Ishikawa (cell line): ENCODE measurements around the gene AQR.

ENCODE experiments used
- CEBPB ChIP-seq: IDR thresholded peaks from 2 replicates; pipeline ENCODE4 v1.6.1; 2012
- CREB1 ChIP-seq: IDR thresholded peaks from 2 replicates; pipeline ENCODE4 v1.6.1; 2012; ENCODE audit warnings: low read depth
- EGR1 ChIP-seq: IDR thresholded peaks from 2 replicates; pipeline ENCODE4 v1.6.1; 2012
- EP300 ChIP-seq: IDR thresholded peaks from 2 replicates; pipeline ENCODE4 v1.6.1; 2012; ENCODE audit warnings: borderline replicate concordance
- FOXM1 ChIP-seq: IDR thresholded peaks from 2 replicates; pipeline ENCODE4 v1.6.1; 2012; ENCODE audit warnings: low read depth, borderline replicate concordance
- MAX ChIP-seq: IDR thresholded peaks from 2 replicates; pipeline ENCODE4 v1.6.1; 2012
- NFIC ChIP-seq: IDR thresholded peaks from 2 replicates; pipeline ENCODE4 v1.6.1; 2012
- RAD21 ChIP-seq: IDR thresholded peaks from 2 replicates; pipeline ENCODE4 v1.6.1; 2012; ENCODE audit warnings: low read depth
- TAF1 ChIP-seq: IDR thresholded peaks from 2 replicates; pipeline ENCODE4 v1.6.1; 2012; ENCODE audit warnings: low read depth, mild to moderate bottlenecking
- TCF12 ChIP-seq: IDR thresholded peaks from 2 replicates; pipeline ENCODE4 v1.6.1; 2012; ENCODE audit warnings: low read depth
- TEAD4 ChIP-seq: IDR thresholded peaks from 2 replicates; pipeline ENCODE4 v1.6.1; 2012
- YY1 ChIP-seq: IDR thresholded peaks from 2 replicates; pipeline ENCODE4 v1.6.1; 2012; ENCODE audit warnings: low read depth
- ZBTB7A ChIP-seq: IDR thresholded peaks from 2 replicates; pipeline ENCODE4 v1.6.1; 2012; ENCODE audit warnings: low read depth
- TF ChIP-seq, protein P1 (sequence below): IDR thresholded peaks from 2 replicates; pipeline ENCODE4 v1.6.1; 2012
- TF ChIP-seq, protein P2 (sequence below): IDR thresholded peaks from 2 replicates; pipeline ENCODE4 v1.6.1; 2012; ENCODE audit warnings: low read depth, mild to moderate bottlenecking

The AQR gene

GRCh38 chr15:34943711-34944110 lies 25.8 kb downstream of the AQR start:
- TF ChIP-seq EP300 (no peak), CREB1 (no peak), TAF1 (no peak), TCF12 (no peak), FOXM1 (no peak), ZBTB7A (no peak), TEAD4 (no peak), NFIC (no peak), YY1 (no peak), MAX (no peak), EGR1 (no peak)
- TF ChIP-seq, protein P1, sequence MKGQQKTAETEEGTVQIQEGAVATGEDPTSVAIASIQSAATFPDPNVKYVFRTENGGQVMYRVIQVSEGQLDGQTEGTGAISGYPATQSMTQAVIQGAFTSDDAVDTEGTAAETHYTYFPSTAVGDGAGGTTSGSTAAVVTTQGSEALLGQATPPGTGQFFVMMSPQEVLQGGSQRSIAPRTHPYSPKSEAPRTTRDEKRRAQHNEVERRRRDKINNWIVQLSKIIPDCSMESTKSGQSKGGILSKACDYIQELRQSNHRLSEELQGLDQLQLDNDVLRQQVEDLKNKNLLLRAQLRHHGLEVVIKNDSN = no peak
- TF ChIP-seq, protein P2, sequence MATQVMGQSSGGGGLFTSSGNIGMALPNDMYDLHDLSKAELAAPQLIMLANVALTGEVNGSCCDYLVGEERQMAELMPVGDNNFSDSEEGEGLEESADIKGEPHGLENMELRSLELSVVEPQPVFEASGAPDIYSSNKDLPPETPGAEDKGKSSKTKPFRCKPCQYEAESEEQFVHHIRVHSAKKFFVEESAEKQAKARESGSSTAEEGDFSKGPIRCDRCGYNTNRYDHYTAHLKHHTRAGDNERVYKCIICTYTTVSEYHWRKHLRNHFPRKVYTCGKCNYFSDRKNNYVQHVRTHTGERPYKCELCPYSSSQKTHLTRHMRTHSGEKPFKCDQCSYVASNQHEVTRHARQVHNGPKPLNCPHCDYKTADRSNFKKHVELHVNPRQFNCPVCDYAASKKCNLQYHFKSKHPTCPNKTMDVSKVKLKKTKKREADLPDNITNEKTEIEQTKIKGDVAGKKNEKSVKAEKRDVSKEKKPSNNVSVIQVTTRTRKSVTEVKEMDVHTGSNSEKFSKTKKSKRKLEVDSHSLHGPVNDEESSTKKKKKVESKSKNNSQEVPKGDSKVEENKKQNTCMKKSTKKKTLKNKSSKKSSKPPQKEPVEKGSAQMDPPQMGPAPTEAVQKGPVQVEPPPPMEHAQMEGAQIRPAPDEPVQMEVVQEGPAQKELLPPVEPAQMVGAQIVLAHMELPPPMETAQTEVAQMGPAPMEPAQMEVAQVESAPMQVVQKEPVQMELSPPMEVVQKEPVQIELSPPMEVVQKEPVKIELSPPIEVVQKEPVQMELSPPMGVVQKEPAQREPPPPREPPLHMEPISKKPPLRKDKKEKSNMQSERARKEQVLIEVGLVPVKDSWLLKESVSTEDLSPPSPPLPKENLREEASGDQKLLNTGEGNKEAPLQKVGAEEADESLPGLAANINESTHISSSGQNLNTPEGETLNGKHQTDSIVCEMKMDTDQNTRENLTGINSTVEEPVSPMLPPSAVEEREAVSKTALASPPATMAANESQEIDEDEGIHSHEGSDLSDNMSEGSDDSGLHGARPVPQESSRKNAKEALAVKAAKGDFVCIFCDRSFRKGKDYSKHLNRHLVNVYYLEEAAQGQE = no peak

DNA sequence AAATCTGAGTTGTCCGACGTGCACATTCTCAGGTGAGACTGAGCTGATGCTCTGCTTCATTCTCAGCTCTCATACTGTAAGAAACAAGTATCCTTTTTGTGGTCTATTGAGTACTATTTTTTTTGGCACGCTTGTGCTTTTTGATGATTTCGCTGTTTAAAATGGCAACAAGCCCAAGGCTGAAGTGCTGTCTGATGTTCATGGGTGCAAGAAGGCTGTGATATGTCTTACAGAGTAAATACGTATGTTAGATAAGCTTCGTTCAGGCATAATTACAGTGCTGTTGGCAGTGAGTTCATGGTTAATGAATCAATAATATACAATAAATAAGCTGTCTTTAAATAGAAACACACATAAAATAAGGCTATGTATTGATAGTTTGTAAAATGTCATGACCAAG lies 27.2 kb downstream of the AQR start:
- TF ChIP-seq EP300 (no peak), YY1 (no peak), CEBPB (no peak), MAX (no peak), RAD21 (no peak), NFIC (no peak), TAF1 (no peak), EGR1 (no peak), CREB1 (no peak), TEAD4 (no peak), TCF12 (no peak)
- TF ChIP-seq, protein P2 = no peak

GRCh38 chr15:34941831-34942230 lies 27.7 kb downstream of the AQR start:
- TF ChIP-seq CREB1 (no peak), MAX (no peak), FOXM1 (no peak), TEAD4 (no peak), EP300 (no peak)

DNA sequence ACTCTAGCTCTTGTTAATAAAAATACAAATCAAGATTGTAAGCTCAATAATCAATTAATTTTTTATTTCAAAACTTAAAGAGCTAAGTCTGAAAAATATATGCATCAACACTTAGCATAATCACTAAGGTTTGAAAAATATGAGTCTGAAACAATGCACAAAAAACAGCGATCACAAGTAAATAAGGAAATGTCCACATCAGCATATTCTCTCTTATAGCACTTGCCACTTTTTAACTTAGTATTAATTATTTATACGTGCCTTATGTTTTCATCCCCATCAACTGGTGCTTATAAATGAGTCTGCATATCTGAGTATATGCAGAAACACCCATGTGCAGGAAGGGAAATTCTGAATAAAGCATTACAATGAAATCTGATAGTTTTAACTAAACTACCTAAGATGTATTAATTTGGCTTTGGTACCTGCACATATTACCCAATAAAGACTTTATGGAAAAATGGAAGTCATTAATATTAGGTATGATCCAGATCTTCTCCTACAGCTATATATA lies 28.3 kb downstream of the AQR start:
- TF ChIP-seq YY1 = no peak
- no peak for TF ChIP-seq TAF1
- no peak for TF ChIP-seq CREB1
- TF ChIP-seq TEAD4 = no peak
- no peak for TF ChIP-seq MAX
- TF ChIP-seq FOXM1 = no peak
- TF ChIP-seq TCF12 = no peak
- TF ChIP-seq EP300 = no peak

DNA sequence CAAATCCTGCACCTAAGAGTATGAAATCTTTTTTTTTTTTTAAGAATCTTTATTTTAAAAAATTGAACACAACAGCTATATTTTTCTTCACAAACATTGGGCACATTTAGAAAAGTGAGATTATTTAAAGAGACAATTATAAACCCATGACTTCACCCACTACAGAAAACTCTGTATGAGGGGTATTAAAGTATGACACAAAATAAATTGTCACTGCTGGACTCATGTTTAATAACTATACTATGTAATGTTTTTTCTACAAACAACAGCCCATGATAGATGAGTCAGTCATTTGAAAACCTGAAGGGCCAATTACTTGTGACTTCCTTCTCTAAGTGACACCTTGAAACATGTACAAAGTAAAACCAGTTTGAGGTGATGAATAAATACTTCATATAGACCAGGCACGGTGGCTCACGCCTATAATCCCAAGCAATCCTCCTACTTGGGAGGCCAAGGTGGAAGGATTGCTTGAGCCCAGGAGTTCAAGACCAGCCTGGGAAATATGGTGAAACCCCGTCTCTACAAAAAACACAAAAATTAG lies 36.0 kb downstream of the AQR start:
- TF ChIP-seq YY1 = no peak
- TF ChIP-seq EP300 = no peak
- no peak for TF ChIP-seq FOXM1
- no peak for TF ChIP-seq TCF12
- no peak for TF ChIP-seq TAF1
- no peak for TF ChIP-seq CREB1
- TF ChIP-seq, protein P2 = no peak
- TF ChIP-seq CEBPB = no peak
- TF ChIP-seq MAX = no peak
- no peak for TF ChIP-seq TEAD4
- no peak for TF ChIP-seq EGR1
- TF ChIP-seq, protein P1 = no peak
- no peak for TF ChIP-seq RAD21
- TF ChIP-seq ZBTB7A = no peak
- TF ChIP-seq NFIC = no peak
